ENCODE results near the gene ARVCF.
"Not testable (repeated sequence)": the region's sequence is repeated elsewhere in the genome, so short reads cannot be mapped to it uniquely, and the experiment has no call there.

Gene ARVCF

GRCh38 chr22:19941365-19942082 lies 75.1 kb downstream of the ARVCF start, which contains the start of the genes COMT and TXNRD2:
Gene COMT (plus strand): TSS chr22:19941772. CDS start chr22:19962527, 20,755 bp downstream.
Gene TXNRD2 (minus strand): TSS chr22:19941818. CDS start chr22:19941803, 15 bp downstream.
- no peak for DNase-seq (ENCODE audit: low read depth, low spot score)
- ChIA-PET CTCF (interaction anchor here (1.0 kb wide), 1 partner anchor 211 kb away, joined by 4 read pairs; no protein-coding TSS in a partner anchor), POLR2A (interaction anchor here (1.0 to 1.4 kb wide), 3 partner anchors 9 to 61 kb away, joined by 3 to 5 read pairs (median 4); no protein-coding TSS in a partner anchor)
- H3K4me3 ChIP-seq (ENCODE audit: low read depth, low read length) = peak within 1 kb of the TSS; percentile 82
- TF ChIP-seq CTCF (IDR thresholded peaks at IDR 0.05; ENCODE audit: insufficient read depth, low read length, missing control alignments) = no peak

GRCh38 chr22:19940536-19941364 lies 75.9 kb downstream of the ARVCF start:
- peak overlapping the region; percentile 82 for H3K4me3 ChIP-seq (ENCODE audit: low read depth, low read length)
- ChIA-PET POLR2A (interaction anchor here (1.0 to 1.4 kb wide), 3 partner anchors 8 to 60 kb away, joined by 3 to 5 read pairs (median 4); no protein-coding TSS in a partner anchor), CTCF (no interaction called here)
- DNase-seq (ENCODE audit: low read depth, low spot score) = no peak
- TF ChIP-seq CTCF (IDR thresholded peaks at IDR 0.05; ENCODE audit: insufficient read depth, low read length, missing control alignments) = no peak

GRCh38 chr22:19937616-19938473 lies 78.8 kb downstream of the ARVCF start:
- no peak overlapping the region for H3K4me3 ChIP-seq (ENCODE audit: low read depth, low read length)
- POLR2A ChIA-PET = no interaction called here
- CTCF ChIA-PET = interaction anchor here (1.0 to 2.0 kb wide), 3 partner anchors 10 to 207 kb away, joined by 3 to 7 read pairs (median 5); no protein-coding TSS in a partner anchor
- no peak for DNase-seq (ENCODE audit: low read depth, low spot score)
- TF ChIP-seq CTCF (IDR thresholded peaks at IDR 0.05; ENCODE audit: insufficient read depth, low read length, missing control alignments) = no peak

- no peak for DNase-seq (ENCODE audit: low read depth, low spot score)
- ChIA-PET POLR2A (interaction anchor here (0.6 kb wide), 1 partner anchor 833 kb away, joined by 3 read pairs; no protein-coding TSS in a partner anchor), CTCF (interaction anchor here (2.0 kb wide), 1 partner anchor 11 kb away, joined by 7 read pairs; no protein-coding TSS in a partner anchor)
- no peak overlapping the region for H3K4me3 ChIP-seq (ENCODE audit: low read depth, low read length)
- no peak for TF ChIP-seq CTCF (IDR thresholded peaks at IDR 0.05; ENCODE audit: insufficient read depth, low read length, missing control alignments)
Measured at GRCh38 chr22:19936513-19936912, 80.1 kb downstream of the ARVCF start.

- DNase-seq (ENCODE audit: low read depth, low spot score); POLR2A ChIA-PET; H3K4me3 ChIP-seq (ENCODE audit: low read depth, low read length): not testable (repeated sequence)
- CTCF ChIA-PET = interaction anchor here (1.1 to 2.1 kb wide), 3 partner anchors 12 to 24 kb away, joined by 3 to 8 read pairs (median 6); no protein-coding TSS in a partner anchor
Measured at GRCh38 chr22:19935123-19935718, 81.4 kb downstream of the ARVCF start.
